NOMO-1 treated with DMSO at 0.1 percent for 48 hours (cell line): Measurements from ENCODE around the gene KANK2.
A peak's percentile ranks its signal among the peaks of the same experiment; 100 is the strongest.

Experiments used
- DNase-seq: peaks from one replicate; lab custom pipeline; 2025; ENCODE audit not compliant: unreplicated experiment; lab: John Stamatoyannopoulos, UW

KANK2 gene

DNA sequence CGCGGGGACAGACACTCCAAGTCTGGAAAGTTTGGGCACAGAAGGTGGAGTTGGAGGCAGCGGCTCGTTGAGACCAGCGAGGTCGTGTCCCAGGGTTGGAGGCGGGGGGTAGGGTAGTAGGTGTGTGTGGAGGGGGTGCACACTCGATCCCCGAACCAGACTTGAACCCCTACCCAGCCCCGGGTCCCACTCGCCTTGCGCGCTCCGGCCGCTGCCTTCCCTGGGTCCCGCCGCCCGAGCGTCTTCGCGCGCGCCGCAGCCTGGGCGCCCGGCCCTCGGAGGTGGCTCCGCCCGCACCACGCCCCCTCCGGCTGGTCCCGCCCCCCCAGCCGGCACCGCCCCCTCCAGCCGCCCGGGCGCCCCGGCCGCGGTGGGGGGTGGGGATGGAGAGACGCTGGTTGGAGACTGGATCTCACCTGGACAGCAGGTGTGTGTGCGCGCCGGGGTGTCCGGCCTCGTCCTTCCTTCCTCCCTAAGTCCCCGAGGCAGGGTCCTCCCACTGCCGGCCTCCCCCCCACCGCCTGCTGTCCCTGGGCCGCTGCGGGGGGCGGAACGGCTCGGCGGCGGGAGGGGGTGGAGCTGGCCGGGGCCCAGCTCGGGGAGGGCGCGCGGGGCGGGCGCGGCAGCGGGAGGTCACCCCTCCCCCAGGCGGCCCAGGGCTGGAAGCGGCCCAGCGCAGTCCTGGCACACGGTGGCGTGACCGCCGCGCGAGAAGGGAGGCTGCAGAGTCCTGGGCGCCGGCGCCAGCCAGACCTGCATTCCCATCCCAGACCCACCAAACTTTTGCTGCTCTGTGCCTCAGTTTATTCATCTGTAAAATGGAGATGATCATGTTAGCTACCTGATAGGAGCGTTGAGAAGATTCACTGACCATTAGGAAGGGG, at the start of gene KANK2:
Gene KANK2 (minus strand): TSS at position 255 of the 884 bp plus-strand sequence. CDS start 3,034 bp downstream, outside the sequence.
- peak; percentile 78 for DNase-seq

DNA sequence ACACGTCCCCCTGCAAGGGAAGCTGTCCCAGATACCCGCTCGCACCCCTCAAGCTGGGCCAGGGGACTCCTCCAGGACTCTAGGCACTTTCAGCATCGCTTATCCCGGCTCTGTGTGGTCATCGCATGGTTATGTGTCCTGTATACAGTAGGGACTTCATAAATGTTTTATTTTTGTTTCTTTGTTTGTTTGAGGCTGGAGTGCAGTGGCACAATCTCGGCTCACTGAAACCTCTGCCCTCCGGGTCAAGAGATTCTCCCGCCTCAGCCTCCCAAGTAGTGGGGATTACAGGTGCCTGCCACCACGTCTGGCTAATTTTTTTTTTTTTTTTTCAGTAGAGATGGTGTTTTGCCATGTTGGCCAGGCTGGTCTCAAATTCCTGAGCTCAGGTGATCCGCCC, 49.6 kb upstream of the KANK2 start:
- no peak for DNase-seq

DNA sequence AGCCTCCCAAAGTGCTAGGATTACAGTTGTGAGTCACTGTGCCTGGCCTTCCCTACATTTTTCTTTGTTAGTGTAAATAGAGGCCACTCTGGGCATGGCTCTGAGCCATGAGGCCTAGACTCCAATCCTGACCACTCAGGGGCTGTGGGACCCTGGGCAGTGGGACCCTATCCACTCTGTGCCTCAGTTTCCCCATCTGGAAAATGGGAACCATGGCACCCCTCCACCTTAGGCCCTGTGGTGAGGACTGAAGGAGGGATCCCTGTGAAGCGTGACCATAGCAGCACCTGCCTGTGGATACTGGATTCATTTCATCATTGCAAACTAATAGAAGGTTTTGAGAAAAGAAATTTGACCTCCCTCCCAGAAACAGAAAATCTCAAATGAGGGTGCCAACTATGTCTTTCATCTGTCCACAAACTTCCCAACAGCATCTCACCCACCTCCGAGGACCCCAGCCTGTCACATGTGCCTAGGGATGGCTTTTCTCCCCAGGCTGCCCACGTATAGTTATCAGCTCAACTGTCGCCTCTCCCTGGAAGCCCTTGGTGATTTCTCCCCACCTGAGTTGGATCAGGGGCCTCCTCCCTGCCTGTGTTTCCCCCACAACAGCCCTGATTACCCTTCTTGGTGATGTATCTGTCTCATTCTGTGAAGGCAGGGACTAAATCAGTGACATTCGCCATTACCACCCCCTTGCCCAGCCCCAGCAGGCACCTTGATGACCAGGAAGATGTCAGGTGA, 47.7 kb upstream of the KANK2 start:
- no peak for DNase-seq

DNA sequence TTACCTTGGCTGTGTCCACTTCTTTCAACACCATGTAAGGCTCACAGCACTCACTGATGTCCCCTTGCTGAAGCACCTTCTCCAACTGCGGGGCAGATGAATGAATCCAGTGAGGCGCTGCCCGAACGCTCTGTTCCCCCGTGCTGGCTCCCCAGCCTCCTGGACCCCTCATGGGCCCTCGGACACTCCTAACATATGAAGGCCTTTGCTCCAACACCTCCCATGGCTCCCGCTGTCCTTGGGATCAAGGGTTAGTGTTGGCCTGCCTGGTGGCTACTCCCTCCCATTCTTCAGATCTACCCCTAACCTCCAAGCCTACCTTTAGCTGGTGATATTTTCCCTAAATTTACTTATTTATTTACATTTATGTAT, 46.4 kb upstream of the KANK2 start:
- no peak for DNase-seq

DNA sequence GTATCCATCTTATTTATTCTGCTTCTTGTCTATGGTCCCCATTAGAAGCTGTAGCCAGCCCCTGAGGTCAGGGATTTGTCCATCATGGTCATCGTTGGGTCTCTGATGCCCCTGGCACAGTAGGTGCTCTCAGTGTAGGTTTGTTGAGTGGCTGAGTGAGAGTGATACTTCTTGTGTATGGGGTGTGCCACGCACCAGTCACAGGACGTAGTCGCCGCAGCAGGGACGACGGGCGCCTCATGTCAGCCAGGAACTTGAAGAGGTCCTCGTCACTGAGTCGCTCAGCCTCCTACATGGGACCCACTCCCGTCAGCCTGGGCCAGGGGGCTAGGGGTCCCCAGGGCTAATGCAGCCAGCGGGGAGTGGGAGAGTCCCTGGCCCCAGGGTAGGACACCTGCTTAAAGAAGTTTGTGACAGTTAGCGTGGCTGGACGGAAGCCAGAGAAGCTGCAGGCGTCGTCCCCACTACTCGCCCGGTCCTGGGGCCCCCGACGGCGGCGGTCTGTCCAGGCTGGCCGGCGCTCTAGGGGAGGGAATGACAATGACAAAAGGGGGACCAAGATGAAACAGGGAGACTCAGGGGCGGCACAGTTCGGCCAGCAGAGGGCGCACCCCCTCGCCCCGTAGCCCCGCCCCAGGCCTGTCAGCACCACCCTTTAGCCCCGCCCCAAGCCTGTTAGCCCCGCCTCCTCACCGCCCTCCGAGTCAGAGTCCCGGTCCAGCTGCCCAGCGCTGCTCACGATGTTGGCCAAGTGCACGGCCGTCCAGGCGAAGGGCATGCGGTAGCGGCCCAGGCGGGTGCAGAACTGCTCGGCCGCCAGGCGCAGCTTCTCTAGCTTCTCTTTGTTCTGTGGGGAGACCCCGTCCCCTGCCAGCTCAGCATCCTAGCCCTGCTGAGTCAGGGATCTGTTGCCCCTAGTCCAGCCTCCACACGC, 45.8 kb upstream of the KANK2 start:
- peak; percentile 61 for DNase-seq

DNA sequence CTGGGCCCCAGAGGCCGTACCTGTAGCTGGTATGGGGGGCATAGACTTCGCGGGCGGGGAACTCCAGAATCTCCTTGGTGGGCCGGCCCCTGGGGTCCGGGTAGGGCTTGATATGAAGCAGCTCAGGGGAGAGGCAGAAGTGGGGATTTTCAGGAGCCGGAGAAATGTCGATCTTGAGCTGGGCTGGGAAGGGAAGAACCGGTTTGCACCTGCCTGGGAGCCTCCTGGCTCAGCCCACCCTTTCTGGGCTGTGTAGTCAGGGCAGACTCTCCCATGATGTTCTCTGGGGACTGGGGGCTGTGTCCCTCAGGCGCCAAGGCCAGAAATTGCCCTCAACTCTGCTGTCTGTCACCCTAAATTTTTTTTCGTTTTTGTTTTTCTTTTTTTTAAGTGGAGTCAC, 44.7 kb upstream of the KANK2 start:
- no peak for DNase-seq

DNA sequence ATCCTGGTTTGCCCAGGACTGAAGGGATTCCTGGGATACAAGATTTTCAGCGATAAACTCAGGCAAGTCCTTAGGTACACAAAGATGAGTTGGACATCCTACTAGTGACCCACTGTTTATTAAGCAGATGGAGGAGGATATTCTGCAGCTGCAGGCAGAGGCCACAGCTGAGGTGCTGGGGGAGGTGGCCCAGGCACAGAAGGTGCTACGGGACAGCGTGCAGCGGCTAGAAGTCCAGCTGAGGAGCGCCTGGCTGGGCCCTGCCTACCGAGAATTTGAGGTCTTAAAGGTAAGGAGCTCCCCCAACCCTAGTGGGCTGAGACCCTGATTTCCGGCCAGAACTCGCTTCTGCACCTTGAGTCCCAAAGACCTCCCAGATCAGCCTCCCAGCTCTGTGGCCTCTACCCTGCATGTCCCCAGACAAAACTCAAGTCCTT, 42.7 kb upstream of the KANK2 start:
- no peak for DNase-seq

DNA sequence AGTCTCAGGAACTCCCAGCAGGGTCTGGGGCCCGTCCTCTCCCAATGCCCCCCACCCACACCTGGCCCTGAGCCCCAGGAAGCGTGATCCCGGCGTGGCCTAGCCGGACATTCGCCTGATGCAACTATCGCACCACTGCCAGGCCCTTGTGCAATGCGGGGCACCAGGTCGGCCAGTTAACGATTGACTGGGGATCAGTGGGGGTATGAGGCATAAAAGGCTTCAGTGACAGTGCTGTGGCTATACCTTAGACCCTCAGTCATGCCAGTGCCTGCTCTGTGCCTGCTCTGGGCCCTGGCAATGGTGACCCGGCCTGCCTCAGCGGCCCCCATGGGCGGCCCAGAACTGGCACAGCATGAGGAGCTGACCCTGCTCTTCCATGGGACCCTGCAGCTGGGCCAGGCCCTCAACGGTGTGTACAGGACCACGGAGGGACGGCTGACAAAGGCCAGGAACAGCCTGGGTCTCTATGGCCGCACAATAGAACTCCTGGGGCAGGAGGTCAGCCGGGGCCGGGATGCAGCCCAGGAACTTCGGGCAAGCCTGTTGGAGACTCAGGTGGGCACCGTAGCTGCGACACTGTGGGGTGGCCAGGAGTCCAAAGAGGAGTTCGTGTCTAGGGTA, 42.1 kb upstream of the KANK2 start, which contains the start of gene ANGPTL8:
Gene ANGPTL8 (plus strand): TSS at position 243 of the 624 bp plus-strand sequence. CDS start 19 bp downstream, at position 262.
- no peak for DNase-seq

DNA sequence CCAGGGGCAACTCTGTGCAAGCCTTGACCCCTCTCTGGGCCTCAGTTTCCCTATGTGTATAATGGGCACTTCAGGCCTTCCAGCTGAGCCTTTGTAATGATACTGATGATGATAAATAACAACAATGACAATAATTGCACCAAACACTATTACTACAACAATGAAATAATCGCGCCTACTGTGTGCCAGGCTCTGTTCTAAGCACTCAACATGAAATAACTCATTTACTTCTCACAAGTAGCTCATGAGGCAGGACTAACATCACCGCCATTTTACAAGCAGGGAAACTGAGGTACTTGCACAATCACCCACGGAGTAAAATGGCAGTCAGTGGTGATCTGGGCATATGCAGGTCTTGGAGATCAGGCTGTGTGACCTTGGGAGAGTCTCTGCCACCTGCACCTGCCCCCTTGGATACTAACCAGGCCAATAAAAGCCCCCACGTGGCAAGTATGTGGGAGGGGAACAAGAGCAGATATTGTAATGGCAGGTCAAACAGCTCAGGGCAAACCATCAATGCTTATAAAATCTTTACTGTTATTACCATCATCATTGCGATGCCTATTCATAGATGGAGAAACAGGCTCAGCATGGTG, 41.5 kb upstream of the KANK2 start:
- no peak for DNase-seq

DNA sequence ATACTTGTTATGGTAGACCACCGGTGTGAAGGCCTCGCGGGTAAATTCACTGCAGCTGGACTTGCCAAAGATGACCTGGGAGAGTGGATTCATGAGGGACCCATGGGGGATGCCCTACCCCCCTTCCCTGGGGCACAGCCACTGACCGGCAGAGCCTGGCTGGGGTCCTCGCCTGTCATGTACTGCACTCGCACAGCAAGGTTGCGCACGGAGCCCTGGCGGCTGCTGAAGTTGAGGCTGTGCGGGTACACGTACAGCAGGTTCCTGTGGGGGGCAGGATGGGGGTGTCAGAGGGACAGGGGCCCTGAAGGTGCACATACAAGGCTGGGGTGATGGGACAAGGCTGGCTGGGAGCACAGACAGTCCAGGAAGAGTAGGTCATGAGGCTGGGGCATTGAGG, 40.7 kb upstream of the KANK2 start:
- no peak for DNase-seq

DNA sequence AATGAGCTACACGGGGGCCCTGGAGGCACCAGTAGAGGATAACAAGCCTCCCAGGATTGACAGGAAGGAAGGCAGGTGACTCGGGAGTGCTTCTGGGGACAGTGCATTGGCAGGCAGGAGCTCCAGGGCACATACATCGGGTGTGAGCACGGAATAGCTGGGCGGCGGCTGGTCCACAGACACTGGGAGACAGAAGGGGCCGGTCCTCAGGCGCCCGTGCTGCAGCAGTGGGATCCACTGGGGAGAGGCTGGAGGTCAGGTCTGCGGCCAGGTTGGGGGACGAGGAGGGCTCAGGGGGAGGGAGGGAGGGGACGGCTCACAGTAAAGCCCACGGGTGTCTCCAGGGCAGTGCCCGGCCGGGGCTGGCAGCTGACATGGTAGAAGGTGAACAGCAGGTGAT, 40.0 kb upstream of the KANK2 start:
- DNase-seq, result no peak

DNA sequence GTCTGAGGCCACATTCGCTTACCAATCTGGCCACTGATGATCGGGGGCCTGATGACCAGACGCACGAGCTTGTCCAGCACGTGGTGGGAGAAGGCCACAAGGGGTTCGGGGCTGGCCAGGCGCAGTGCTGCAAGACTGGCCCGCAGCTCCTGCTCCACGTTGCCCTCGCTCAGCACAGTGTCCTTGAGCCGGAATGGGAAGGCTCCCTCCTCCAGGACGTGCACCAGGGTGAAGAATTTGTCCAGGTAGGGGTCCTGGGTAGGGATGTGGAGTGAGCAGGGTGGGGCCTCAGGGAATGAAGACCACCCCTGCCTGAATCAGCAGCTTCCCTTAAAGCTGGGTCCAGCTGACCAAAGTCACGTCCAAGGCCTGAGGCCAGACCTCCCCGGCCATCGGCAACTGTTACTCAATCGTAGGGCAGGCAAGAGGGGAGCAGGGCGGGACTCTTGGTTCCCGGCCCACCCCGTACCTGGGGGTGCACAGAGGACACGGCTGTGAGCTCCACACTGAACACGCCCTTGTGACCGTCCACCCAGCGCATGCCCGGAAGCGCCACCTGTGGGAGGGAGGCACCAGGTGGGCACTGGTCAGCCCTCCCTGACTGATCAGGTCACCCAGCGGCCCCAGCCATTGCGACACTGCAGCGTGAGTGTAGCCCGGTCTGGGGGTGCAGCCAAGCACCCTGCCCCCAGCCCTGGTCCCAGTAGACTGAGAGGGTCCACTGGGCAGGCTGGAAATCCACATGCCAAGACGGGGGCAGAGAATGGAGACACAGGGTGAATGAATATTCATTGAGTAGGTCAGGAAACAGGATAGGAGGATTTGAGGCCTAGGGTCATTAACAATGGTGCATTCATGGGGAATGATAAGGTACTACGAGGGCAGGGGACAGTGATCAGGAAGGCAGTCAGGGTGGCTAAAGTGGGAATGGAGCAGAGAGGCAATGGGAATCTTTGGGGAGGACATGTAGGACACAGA, 39.3 kb upstream of the KANK2 start:
- DNase-seq, result no peak

DNA sequence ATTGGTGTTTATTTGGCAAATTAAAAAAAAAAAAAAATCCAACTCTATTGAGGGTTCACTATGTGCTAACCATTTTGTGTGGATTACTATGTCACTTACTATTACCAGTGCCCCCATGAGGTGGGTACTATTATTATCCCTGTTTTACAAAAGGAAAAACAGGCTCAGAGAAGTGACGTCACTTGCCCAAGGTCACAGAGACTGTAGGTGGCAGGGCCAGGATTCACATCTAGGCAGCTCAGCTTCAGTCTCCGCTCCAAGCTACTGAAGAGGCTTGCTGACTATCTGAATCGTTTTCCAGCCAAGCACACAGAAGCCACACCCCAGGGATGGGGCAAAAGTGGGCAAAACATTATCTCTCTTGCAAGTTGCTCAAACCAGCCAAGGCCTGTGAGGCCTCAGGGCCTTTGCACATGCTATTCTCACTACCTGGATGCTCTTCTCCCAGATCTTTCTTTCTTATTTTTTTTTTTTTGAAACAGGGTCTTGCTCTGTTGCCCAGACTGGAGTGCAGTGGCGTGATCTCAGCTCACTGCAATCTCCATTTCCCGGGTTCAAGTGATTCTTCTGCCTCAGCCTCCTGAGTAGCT, 37.2 kb upstream of the KANK2 start:
- no peak for DNase-seq

DNA sequence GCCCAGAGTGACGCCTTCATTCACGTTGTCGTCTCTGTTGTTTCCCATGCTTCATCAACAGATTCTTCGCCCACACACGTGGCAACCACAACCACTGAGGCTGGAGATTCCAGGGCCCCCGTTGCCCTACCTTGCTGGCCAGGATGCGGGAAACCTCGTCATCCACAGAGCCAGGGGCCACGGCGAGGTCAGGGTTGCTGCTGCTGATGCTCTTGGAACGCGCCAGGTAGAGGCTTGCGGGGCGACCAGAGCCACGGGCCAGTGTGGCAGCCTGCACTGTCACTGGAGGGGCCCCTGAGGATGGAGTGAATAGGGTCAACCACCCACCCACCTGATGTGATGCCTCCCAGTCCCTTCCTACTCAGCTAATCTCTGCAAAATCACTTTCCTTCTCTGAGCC, 35.7 kb upstream of the KANK2 start:
- no peak for DNase-seq

DNA sequence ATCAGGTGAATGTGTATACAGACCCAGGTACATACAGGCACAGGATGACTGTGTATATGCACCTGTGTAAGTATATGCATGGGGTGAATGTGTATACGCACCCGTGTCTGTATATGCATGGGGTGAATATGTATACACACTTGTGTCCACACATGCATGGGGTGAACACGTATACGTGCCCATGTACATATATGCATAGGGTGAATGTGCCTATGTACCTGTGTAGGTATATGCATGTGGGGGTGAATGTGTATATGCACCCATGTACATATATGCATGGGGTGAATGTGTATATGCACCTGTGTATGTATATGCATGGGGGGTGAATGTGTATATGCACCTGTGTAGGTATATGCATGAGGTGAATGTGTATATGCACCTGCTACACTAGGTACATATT, 35.2 kb upstream of the KANK2 start:
- no peak for DNase-seq

DNA sequence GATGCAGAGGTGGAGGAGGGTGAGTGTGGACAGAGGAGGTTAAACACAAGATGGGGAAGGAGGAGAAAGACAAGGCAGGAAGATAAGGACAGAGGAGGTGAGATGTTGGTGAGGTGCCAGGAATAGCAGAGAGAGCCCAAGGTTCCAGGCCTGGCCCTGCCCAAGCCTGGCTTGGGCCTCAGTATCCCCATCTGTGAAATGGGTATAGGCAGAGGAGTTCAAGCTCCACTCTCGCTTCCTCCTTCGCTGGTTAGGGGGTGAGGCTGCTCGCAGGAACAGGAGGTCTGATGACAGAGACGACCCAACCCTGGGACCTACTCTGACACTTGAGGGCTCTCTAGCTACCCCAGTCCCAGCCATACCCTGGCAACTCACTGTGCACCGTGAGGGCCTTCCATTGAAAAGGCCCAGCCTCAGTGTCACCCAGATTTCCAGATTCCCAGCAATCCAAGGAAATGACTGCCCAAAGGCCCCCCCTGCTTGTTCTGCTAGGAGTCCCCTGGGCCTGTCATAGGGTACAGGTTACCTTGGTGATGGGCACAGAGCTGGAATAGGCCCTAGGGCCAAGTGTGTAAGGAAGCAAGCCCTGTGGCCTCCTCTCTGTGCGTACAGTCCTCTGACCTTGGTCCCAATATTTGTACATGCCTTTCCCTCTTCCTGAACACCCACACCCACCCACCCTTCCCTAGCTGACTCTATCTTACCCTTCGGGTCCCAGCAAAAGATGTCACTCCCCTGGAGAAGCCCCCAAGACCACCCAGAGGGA, 33.5 kb upstream of the KANK2 start:
- DNase-seq, result no peak

DNA sequence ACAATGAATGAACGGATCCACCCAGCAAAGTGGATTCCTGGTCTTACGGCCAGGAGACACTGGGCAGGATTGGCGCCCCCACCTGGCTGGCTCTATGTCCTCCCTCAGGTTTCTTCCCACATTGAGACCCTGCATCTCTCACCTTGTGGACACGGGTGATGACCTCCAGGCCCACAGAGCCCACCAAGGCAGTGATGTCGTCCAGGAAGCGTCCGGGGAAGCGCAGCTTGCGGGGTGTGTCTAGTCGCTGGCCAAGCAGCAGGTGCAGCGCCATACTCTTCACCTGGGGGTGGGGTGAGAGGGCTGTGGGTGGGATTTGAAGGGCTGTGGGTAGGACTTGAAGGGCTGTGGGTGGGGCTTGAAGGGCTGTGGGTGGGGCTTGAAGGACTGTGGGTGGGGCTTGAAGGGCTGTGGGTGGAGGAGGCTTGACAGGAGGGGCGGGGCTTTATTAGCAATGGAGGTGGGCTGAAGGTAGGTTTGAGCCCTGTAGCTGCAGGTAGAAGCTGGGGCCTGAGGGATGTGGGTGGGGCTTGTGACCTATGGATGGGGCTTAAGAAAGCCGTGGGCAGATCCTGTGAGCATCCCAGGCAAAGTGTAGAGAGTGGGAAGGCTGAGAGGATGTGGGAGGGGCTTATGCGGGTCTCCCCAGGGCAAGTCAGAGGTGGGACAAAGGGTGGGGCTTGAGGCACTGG, 30.0 kb upstream of the KANK2 start:
- no peak for DNase-seq
